Stimulated activated CD8-positive, alpha-beta memory T cell treated with anti-CD3 and anti-CD28 coated beads, Interleukin-15, amount 100 ng/mL, for 4 hours (primary cell): Measurements from ENCODE around the gene FAM161B.
A peak's percentile ranks its signal among the peaks of the same experiment; 100 is the strongest.
"Not testable (repeated sequence)": the region's sequence is repeated elsewhere in the genome, so short reads cannot be mapped to it uniquely, and the experiment has no call there.

Source experiments
- DNase-seq, 2 donors: peaks; one replicate each; pipeline ENCODE4 v3.0.0-alpha.2; 2020; ENCODE audit warnings: low read depth in 2 of 2

FAM161B gene, protein sequence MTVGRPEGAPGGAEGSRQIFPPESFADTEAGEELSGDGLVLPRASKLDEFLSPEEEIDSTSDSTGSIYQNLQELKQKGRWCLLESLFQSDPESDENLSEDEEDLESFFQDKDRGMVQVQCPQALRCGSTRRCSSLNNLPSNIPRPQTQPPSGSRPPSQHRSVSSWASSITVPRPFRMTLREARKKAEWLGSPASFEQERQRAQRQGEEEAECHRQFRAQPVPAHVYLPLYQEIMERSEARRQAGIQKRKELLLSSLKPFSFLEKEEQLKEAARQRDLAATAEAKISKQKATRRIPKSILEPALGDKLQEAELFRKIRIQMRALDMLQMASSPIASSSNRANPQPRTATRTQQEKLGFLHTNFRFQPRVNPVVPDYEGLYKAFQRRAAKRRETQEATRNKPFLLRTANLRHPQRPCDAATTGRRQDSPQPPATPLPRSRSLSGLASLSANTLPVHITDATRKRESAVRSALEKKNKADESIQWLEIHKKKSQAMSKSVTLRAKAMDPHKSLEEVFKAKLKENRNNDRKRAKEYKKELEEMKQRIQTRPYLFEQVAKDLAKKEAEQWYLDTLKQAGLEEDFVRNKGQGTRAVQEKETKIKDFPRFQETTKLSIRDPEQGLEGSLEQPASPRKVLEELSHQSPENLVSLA

DNA sequence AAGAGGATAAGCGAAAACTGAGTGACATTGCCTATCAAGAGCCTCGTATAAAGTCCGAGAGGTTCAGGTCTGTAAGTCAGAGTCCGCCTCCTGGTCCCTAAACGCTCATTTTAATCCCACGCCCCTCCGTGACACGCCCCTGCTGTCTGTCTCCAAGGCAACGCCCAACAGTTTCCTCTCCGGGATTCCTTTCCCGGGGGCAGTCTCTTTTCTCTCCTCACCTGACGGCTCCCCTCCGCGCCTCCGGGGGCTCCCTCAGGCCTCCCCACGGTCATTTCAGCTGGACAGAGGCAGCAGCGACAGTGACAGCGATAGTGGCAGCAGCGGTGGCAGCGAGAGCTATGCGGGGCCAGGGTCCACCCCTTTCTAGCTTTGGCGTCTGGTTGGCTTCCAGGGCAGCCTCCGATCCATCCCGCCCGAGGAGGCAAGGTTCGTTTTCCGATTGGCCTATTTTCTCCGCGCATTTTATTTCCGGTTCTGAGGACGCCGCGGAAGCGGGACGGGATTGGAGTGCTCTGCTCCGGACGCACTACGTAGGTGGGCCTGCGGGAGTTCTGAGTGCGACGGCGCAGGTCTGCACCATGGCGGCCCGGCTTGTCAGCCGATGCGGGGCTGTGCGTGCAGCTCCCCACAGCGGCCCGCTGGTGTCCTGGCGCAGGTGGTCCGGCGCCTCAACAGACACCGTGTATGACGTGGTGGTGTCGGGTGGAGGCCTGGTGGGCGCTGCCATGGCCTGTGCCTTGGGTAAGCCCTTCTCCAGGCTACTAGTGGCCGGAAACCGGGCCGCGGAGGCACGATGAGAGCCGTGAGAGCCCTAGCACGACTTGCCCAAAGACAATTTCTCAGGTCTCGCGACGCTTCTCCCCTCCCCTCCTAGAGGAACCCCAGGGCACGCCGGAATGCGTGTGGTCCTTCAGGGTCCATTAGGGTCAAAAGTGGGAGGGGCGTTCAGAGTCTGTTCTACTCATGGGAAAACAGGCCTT lies at the start of gene FAM161B, which contains the start of gene COQ6:
Gene FAM161B, minus strand, starts transcription at position 343 of the 983 bp plus-strand sequence. Its CDS starts 68 bp downstream, at position 275.
Gene COQ6, plus strand, starts transcription at position 551 of the 983 bp plus-strand sequence. Its CDS starts 31 bp downstream, at position 582.
- peak; percentile 69 to 81 for DNase-seq

DNA sequence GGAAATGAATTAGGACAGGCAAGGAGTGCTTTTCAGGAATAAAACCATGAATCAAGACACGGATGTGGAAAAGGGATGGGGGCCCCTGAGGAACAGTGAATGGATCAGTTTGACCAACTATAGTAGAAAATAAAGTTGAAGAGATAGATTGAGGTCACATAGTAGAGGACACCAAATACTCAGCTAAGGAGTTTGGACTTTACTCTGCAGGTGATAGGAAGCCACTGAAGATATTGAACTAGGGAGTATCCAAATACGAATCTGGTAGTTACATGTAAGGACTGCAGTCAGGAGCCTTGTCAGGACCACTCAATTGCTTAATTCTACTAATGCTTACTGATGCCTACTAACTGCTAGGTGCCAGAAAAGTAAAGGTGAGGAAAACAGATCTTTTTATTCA lies 48.8 kb upstream of the FAM161B start:
- no peak for DNase-seq

DNA sequence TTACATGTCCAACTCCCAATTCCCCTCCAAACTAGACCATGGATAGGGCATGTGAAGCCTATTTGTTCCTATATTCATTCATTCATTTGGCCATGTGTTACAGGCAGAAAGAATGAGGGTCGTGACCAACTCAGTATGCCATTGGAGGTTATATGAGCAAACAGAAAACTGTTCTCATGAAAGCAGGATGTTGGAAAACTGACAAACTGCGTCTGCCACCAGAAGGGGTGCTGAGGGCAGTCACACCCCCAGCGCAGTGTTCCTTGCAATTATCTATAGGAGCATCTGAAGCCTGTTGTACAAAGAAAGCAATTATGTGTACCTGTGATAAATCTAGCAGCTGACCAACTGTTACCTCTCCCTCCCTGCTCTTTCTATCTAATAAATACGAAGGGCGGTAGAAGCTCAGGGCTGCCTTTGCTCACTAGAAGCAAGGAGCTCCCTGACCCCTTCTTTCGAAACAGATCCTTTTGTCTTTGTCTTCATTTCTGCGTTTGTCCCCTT lies 48.1 kb upstream of the FAM161B start:
- no peak for DNase-seq

DNA sequence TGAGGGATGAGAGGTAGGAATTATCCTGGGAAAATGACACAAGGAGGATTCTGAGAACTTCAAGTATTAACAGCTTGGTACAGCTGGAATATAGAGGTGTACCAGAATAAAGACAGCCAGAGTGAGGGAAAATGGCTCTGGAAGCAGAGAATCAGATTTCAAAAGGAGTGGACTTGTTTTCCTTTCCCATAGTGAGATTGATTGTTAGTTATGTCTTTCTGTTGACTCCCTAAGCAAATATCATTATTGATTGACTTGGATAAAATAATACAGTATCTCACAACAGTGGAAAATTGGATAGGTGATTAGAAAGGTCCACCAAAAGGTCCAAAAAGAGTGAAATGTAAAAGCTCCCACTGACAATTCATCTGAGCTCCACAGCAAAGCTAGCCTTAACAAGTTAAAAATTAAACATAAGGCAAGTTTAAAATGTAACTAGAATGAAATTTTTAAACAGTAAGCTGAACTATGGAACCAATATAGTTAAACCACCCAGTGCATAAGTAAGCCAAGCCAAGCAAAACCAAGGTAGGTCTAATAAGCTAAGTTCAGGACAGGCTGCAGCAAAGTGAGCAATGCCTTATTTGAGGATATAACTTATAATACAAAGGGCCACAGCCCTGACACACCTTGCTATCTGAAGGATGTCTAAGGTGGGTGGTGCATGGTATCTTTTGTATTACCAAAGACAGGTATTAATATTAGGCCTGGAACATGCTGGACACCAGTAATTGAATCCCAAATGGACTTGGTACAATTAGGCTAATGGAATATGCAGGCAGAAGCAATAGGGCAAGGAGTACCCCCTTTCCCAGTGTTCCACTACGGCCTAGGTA lies 47.4 kb upstream of the FAM161B start:
- DNase-seq = no peak

DNA sequence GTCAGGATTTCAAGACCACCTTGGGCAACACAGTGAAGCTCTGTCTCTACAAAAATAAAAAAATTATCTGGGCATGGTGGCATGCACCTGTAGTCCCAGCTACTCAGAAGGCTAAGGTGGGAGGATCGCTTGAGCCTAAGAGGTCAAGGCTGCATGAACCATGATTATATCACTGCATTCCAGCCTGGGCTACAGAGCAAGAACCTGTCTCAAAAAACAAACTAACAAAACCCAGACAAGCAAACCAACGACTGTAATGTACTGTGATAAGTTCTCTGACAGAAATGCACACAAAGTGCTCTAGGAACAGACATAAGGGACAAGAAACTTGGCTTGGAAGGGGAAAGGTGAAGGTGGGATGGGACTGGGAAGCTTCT lies 46.8 kb upstream of the FAM161B start:
- DNase-seq = no peak

DNA sequence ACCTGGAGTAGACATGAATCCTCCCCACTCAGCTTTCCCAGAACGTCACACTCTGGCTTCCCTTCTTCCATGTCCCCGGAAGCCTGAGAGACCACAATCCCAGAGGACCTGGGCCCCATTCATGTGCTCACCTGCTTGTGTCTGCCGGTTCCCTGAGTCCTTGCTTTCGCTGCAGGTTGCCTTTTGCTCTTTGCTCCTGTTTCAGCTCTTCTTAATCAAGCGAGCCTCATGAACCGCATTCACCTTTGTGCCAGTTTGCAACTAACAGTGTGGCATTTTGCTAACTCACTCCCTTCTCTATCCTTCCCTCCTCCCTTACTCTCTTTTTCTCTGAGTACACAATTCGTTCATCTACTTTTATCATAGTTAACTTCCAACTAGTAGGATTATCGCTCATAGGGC lies 46.1 kb upstream of the FAM161B start:
- DNase-seq = no peak

DNA sequence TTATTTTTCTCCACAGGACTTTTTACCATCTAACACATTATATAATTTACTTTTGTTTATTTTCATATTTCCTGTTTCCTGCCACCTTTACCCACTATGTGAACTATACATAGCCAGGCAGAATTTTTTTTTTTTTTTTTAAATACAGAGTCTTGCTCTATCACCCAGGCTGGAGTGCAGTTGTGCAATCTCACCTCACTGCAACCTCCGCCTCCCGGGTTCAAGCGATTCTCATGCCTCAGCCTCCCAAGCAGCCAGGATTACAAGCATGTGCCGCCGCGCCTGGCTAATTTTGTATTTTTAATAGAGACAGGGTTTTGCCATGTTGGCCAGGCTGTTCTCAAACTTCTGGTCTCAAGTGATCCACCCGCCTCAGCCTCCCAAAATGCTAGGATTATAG lies 45.0 kb upstream of the FAM161B start:
- DNase-seq = not testable (repeated sequence)

DNA sequence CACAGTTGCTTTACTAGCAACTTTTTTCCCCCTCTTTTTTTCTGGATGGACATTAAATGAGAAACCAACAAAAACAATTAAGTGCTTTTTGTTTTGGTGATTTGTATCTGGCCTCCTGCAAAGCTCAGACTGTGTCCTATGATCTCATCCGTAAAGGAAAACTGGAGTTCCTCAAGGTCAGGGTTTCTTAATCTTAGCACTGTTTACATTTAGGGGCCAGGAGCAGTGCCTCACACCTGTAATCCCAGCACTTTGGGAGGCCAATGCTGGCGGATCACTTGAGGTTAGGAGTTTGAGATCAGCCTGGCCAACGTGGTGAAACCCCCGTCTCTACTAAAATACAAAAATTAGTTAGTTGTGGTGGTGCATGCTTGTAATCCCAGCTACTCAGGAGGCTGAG lies 41.2 kb upstream of the FAM161B start:
- no peak for DNase-seq

DNA sequence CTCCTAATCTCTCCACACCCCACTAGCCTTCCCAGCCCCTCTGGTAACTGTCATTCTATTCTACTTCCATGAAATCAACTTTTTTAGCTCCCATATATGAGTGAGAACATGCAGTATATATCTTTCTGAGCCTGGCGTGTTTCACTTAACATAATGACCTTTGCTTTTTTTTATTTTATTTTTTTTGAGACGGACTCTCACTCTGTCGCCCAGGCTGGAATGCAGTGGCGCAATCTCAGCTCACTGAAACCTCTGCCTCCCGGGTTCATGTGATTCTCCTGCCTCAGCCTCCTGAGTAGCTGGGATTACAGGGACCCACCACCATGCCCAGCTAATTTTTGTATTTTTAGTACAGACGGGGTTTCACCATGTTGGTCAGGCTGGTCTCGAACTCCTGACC lies 38.8 kb upstream of the FAM161B start:
- DNase-seq = not testable (repeated sequence)

DNA sequence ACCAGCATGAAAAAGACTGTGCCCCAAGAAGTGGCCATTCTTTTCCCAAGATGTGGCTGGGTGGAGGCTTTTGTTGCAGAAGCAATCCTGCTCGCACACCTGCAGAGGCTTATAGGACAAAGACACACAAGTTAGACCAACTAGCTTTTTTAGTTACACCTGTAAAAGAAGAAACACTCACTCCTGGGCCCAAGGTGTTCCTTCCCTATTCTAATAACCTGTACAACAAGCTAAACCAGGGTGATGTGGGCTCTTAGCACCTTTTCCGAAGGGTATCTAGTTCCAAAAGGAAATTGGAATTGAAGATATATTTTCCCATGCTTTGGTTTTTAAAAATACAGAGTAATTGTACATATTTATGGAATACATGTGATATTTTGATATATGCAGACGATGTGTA lies 38.2 kb upstream of the FAM161B start:
- DNase-seq = no peak

DNA sequence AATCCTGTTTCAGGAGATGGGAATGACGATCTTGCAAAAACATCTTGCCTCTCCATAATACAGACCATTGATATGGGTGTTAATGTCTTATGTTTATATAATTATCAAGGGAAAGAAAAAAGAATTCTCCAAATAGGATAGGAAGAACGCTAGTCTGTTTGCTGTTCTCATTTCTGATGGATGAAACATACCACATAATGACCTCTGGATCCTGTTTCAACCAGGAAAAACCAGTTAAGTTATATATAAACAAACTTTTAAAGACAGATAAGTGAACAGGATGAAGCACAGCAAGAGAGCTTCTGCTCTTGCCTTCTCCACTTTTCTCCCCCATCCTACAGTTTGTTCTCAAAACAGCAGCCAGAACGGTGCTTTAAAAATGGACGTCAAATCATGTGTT lies 28.0 kb upstream of the FAM161B start:
- DNase-seq = no peak

DNA sequence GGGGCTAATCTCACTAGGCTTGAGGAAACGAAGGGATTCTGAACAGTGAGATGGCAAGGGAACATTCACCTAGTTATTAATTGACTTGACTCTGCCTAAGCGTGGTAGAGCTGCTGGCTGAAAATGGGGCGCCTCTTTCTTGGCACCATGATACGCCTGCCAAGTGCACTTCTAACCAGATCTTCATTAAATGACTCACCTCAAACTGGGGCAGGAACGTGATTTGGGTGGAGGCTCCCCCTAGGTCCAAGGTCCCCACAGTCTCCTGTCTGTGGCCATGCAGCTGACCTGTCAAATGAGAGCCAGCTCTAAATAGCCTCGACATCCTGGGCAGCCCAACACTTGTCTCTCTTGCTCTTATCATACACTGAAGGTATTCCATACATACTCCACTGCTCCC lies 26.2 kb upstream of the FAM161B start:
- DNase-seq = no peak

DNA sequence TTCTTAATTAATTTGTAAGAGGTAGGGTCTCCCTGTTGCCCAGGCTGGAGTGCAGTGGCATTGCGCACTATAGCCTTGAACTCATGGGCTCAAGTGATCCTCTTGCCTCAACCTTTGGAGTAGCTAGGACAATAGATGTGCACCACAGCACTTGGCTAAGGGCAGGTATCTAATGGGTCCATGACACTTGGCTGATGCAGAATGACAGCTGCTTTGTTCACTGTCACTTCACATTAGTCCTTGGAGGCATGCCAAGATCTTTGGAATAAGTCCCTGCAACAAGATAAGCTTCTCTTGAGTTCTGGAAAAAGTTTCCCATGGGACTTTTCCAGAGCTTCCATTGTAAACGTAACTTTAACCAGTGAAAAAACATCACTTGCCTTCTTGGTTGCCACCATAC lies 23.6 kb upstream of the FAM161B start:
- DNase-seq = no peak

DNA sequence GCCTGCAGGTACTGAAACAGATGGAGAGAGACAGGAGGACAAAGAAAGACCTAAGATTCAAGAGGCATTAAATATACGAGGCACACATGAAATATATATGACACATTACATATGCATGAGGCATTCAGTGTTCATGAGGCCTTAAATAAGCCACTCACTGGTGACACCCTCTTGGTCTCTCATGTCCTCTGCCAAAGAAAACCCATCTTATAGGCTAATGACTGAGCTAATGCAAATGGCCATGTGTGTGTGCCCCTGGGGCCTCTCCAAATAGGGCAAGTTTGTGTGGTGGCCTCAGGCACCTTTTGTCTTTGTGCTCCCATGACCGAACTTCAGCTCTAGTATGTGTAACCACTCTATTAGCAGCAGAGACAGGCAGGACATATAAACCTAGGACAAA lies 19.0 kb upstream of the FAM161B start:
- no peak for DNase-seq

DNA sequence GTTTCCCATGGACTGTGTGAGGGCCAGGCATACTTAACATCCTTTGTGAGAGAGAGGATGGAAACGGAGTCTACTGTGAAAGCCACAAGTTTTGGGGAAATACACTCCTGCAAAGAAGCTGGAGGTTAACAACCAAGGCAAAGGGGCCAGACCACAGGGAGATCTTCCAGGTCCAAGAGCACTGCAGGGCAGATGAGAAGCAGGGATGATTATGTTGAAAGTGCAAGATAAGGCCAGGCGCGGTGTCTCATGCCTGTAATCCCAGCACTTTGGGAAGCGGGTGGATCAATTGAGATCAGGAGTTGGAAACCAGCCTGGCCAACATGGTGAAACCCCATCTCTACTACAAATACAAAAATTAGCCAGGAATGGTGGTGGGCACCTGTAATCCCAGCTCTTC lies 15.3 kb upstream of the FAM161B start:
- no peak for DNase-seq

DNA sequence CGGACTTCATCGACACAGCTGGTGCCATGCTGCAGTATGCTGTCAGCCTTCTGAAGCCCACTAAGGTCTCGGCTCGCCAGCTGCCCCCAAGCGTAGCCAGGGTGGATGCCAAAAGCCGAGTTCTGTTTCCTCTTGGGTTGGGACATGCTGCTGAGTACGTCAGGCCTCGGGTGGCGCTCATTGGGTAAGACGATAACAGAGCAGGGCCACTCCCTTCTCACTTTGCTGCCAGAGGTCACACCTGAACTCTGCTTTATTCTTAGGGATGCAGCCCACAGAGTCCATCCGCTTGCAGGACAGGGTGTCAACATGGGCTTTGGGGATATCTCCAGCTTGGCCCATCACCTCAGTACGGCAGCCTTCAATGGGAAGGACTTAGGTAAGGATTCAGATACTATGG lies 11.3 kb upstream of the FAM161B start:
- no peak for DNase-seq

DNA sequence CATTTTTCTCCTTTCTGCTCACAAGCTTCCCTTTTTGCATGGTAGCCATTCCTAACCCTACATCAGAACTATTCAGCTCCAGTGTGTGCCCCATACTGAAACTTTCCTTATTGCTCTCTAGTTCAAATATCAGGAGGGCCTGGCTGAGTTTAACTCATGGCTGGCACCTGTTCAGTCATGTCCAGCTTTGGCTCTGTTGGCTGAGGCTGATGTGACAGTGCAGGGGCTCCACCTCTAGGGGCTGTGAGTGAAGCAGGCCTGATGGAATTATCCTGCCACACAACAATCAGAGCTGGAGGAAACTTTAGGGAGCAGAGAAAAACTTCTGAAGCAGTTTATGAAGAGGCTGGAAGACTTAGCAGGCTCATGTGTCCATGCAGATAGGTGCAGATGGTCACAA lies 8.7 kb upstream of the FAM161B start:
- no peak for DNase-seq

DNA sequence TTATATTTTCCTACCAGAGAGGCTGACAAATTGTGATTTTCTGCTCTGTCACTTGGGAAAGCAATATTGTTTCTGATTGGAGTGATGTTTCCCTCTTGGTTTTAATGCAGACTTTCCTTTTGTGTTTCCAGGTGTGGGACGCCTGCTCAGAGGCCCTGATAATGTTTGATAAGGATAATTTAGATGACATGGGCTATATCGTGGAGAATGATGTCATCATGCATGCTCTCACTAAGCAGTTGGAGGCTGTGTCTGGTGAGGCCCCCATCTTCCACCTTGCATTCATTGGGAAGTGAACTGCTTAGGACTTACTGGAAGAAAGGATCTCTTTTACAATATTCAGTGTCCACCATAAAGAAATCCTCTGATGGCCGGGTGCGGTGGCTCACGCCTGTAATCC lies 5.8 kb upstream of the FAM161B start:
- no peak for DNase-seq

DNA sequence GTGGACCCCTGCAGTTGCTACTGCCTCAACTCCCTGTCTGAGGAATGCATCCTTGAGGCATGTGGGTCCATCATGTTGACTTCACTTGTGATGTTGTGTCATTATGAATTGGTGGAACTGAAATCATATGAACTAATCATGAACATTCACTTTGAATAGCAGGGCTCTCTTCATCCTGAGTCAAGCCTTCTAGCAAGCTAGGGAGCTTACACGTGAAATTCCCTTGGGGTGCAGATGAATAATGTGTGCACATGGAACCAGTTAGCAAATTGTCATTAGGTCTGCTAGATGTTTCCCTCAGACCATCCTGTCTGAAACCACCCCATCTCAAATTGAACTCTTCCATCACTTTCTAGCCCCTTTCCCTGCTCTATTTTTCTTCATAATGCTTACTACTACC lies 3.8 kb upstream of the FAM161B start:
- no peak for DNase-seq

DNA sequence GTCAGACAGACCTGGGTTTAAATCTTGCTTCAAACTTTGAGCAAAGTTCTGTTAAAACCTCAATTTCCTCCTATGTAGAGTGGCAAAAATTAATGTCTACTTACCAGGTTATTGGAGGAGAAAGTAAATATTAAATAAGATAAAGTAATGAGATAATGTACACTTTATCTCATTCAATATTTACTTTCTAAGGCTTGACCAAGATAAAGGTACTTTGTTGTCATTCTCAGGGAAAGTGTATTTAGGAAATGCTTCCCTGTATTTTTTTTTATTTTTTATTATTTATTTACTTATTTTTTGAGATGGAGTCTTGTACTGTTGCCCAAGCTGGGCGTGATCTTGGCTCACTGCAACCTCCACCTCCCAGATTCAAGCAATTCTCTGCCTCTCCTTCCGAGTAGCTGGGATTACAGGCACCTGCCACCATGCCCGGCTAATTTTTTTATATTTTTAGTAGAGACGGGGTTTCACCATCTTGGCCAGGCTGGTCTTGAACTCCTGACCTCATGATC lies 4.7 kb downstream of the FAM161B start:
- DNase-seq = no peak
